ENCODE data around the gene HDAC6. TPM values are rescaled to one million over a fixed set of nuclear protein-coding genes. Genes with fewer than 3 reads are reported as not detected.

HDAC6 gene
- total RNA-seq, 1 experiment from 2014 or later, result 68.1 TPM

GRCh38 chrX:48772602-48773001 lies 29.3 kb upstream of the HDAC6 start:
- H3K4me3 Mint-ChIP-seq (ENCODE audit: low read depth, unreplicated experiment), result no peak overlapping the region
- intact Hi-C loops (cut with micrococcal nuclease; ENCODE audit: unreplicated experiment), result no loop called here
- CTCF ChIA-PET, result no interaction called here

DNA sequence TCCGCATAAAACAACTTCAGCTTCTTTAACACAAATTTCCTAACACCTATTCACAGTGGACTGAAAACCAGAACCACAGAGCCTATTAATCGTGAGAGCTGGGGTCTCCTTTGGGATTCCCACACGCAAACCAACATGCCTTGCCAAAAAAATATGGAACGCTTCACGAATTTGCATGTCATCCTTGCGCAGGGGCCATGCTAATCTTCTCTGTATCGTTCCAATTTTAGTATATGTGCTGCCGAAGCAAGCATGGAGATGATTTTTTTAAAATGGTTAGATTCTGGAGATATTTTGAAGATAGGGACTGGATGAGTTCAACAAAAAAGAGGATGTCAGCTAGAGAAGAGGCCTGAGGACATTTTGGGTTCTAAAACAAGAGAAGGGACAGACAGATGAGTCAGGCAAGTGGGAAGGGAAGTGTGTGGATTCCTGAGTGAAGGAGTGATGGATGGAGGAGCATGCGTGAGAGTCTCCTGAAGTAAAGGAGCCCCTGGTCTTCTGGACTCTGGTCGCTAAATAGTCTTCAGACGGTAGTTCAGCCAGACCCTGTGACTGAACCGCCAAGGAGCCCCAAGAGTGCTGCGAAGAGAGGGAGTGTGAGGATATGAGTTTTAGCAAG lies 24.9 kb upstream of the HDAC6 start:
- no peak overlapping the region for H3K4me3 Mint-ChIP-seq (ENCODE audit: low read depth, unreplicated experiment)
- CTCF ChIA-PET, result interaction anchor here (1.0 kb wide), 1 partner anchor 135 kb away, joined by 3 read pairs; no protein-coding TSS in a partner anchor
- H3K27me3 Mint-ChIP-seq (ENCODE audit: unreplicated experiment), result peaks cover 38% of the 10 kb centered on the region
- DNase-seq, result no peak
- no peaks in the 10 kb centered on the region for H3K9me3 Mint-ChIP-seq (ENCODE audit: low read depth, unreplicated experiment)
- BruUV-seq (replicated peaks), result no TSS peak
- intact Hi-C loops (cut with micrococcal nuclease; ENCODE audit: unreplicated experiment), result no loop called here
- H3K36me3 Mint-ChIP-seq (ENCODE audit: insufficient read depth, unreplicated experiment), result no peaks in the 10 kb centered on the region
- no peaks in the 10 kb centered on the region for H3K4me1 Mint-ChIP-seq (ENCODE audit: low read depth, unreplicated experiment)
- TF ChIP-seq, protein P1, sequence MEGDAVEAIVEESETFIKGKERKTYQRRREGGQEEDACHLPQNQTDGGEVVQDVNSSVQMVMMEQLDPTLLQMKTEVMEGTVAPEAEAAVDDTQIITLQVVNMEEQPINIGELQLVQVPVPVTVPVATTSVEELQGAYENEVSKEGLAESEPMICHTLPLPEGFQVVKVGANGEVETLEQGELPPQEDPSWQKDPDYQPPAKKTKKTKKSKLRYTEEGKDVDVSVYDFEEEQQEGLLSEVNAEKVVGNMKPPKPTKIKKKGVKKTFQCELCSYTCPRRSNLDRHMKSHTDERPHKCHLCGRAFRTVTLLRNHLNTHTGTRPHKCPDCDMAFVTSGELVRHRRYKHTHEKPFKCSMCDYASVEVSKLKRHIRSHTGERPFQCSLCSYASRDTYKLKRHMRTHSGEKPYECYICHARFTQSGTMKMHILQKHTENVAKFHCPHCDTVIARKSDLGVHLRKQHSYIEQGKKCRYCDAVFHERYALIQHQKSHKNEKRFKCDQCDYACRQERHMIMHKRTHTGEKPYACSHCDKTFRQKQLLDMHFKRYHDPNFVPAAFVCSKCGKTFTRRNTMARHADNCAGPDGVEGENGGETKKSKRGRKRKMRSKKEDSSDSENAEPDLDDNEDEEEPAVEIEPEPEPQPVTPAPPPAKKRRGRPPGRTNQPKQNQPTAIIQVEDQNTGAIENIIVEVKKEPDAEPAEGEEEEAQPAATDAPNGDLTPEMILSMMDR (IDR thresholded peaks at IDR 0.05; ENCODE audit: unreplicated experiment), result no peak
- H3K27ac Mint-ChIP-seq (ENCODE audit: unreplicated experiment), result no peak overlapping the region

More at GRCh38 chrX:48772602-48773001, 29.3 kb upstream of the HDAC6 start:
- no TSS peak for BruUV-seq (replicated peaks)
- no peaks in the 10 kb centered on the region for H3K4me1 Mint-ChIP-seq (ENCODE audit: low read depth, unreplicated experiment)
- TF ChIP-seq, protein P1 (IDR thresholded peaks at IDR 0.05; ENCODE audit: unreplicated experiment), result no peak
- no peak for DNase-seq
- no peaks in the 10 kb centered on the region for H3K9me3 Mint-ChIP-seq (ENCODE audit: low read depth, unreplicated experiment)
- no peak overlapping the region for H3K27ac Mint-ChIP-seq (ENCODE audit: unreplicated experiment)
- H3K27me3 Mint-ChIP-seq (ENCODE audit: unreplicated experiment), result peaks cover 33% of the 10 kb centered on the region
- no peaks in the 10 kb centered on the region for H3K36me3 Mint-ChIP-seq (ENCODE audit: insufficient read depth, unreplicated experiment)

GRCh38 chrX:48779399-48779798 lies 22.5 kb upstream of the HDAC6 start:
- no peak for DNase-seq
- H3K27ac Mint-ChIP-seq (ENCODE audit: unreplicated experiment), result no peak overlapping the region
- no peak overlapping the region for H3K4me3 Mint-ChIP-seq (ENCODE audit: low read depth, unreplicated experiment)
- no peaks in the 10 kb centered on the region for H3K36me3 Mint-ChIP-seq (ENCODE audit: insufficient read depth, unreplicated experiment)
- BruUV-seq (replicated peaks), result no TSS peak
- no peaks in the 10 kb centered on the region for H3K4me1 Mint-ChIP-seq (ENCODE audit: low read depth, unreplicated experiment)
- CTCF ChIA-PET, result no interaction called here
- H3K9me3 Mint-ChIP-seq (ENCODE audit: low read depth, unreplicated experiment), result no peaks in the 10 kb centered on the region
- TF ChIP-seq, protein P1 (IDR thresholded peaks at IDR 0.05; ENCODE audit: unreplicated experiment), result no peak
- H3K27me3 Mint-ChIP-seq (ENCODE audit: unreplicated experiment), result peaks cover 33% of the 10 kb centered on the region
- intact Hi-C loops (cut with micrococcal nuclease; ENCODE audit: unreplicated experiment), result no loop called here

DNA sequence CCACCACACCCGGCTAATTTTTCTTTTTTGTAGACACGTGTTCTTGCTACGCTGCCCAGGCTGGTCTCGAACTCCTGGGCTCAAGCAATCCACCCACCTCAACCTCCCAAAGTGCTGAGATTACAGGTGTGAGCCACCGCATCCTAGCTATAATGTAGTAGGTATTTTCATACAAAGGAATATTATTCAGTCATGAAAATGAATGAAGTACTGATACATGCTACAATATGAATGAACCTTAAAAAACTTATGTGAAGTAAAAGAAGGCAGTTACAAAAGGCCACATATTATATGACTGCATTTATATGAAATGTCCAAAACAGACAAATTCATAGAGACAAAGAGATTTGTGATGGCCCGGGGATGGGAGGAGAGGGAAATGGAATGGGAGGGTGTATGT lies 20.2 kb upstream of the HDAC6 start:
- TF ChIP-seq, protein P1 (IDR thresholded peaks at IDR 0.05; ENCODE audit: unreplicated experiment), result no peak
- Mint-ChIP-seq H3K4me3 (ENCODE audit: low read depth, unreplicated experiment) (no peak overlapping the region), H3K27me3 (ENCODE audit: unreplicated experiment) (peaks cover 32% of the 10 kb centered on the region), H3K9me3 (ENCODE audit: low read depth, unreplicated experiment) (no peaks in the 10 kb centered on the region), H3K27ac (ENCODE audit: unreplicated experiment) (no peak overlapping the region), H3K36me3 (ENCODE audit: insufficient read depth, unreplicated experiment) (no peaks in the 10 kb centered on the region), H3K4me1 (ENCODE audit: low read depth, unreplicated experiment) (no peaks in the 10 kb centered on the region)
- no TSS peak for BruUV-seq (replicated peaks)
- CTCF ChIA-PET, result no interaction called here
- DNase-seq, result no peak
- intact Hi-C loops (cut with micrococcal nuclease; ENCODE audit: unreplicated experiment), result no loop called here
